Measurements from ENCODE around the gene SETD3.

- TF ChIP-seq POLR2A (IDR thresholded peaks at IDR 0.05) = no peak
- no peak for TF ChIP-seq CTCF (IDR thresholded peaks at IDR 0.05)
Observed at GRCh38 chr14:99447739-99448138, 32.9 kb downstream of the SETD3 start.
